Cardiac fibroblast (primary cell): ENCODE measurements around the gene TENM4.

ENCODE experiments used
- DNase-seq, 2 donors: peaks; one replicate each; pipeline versions ENCODE4 v3.0.0 to v3.0.0-alpha.2; 2010; ENCODE audit warnings: low read depth in 2 of 2
- H3K4me3 ChIP-seq, 2 donors: replicated peaks in 1 of 2; 1 replicate in 1 of 2; 2 replicates in 1 of 2; pipeline ENCODE4 v1.5.1; 2011; ENCODE audit warnings: low read depth in 2 of 2, low read length in 2 of 2, mild to moderate bottlenecking in 2 of 2, moderate library complexity in 1 of 2
- CTCF ChIP-seq: IDR thresholded peaks from one replicate; pipeline ENCODE4 v1.5.1; 2011; ENCODE audit warnings: low read depth, mild to moderate bottlenecking, low read length, inconsistent platforms

The TENM4 gene

GRCh38 chr11:78812513-78813293 is 628.1 kb downstream of the TENM4 start:
- no peak overlapping the region for H3K4me3 ChIP-seq
- no peak for TF ChIP-seq CTCF
- DNase-seq: no peak

DNA sequence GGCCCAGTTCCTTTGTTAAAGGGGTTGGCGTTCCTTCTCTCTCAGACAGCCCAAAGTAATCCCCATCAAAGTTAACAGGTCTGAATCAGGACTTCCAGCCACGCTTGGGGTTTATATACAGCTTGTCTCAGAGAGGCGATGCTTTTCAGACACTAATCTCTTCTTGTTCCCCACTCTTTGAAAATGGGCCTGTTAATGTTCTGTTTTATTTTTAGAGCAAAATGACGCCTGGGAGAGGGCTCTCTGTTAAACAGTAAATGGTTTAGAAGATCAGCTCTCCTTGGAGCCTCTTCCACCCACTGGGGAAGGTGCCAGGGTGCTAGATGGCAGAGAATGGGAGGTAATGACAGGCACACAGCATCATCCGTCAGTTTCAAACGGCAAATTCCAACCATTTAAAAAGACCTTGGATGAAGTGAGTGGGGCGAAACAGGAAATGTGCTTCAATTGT is 630.2 kb downstream of the TENM4 start:
- no peak overlapping the region for H3K4me3 ChIP-seq
- DNase-seq: no peak
- no peak for TF ChIP-seq CTCF

- TF ChIP-seq CTCF: no peak
- no peak overlapping the region for H3K4me3 ChIP-seq
- peak in 1 of 2 donors; percentile 29 for DNase-seq
Measured at GRCh38 chr11:78809931-78810541, 630.8 kb downstream of the TENM4 start.

DNA sequence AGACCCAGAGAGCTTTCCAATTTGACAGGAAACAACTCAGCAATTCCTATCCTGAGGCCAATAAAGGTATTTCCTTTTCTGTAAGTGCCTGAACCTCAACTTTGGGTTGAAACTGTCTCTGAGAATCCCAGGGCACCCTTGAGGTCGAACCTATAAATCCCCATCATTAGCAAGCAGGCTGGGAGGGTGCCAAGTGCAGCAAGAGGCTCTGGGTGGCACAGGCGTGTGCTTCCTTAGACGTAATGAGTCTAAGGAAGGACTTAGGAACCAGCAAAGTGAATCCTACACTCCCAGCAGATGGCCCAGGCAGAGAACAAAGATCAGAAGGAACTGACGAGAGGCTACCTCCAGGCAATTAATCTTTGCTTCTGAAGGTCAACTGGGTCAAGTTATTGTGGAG is 631.9 kb downstream of the TENM4 start:
- H3K4me3 ChIP-seq: no peak overlapping the region
- no peak for TF ChIP-seq CTCF
- no peak for DNase-seq

GRCh38 chr11:78807351-78807750 is 633.5 kb downstream of the TENM4 start:
- H3K4me3 ChIP-seq: no peak overlapping the region
- TF ChIP-seq CTCF: no peak
- no peak for DNase-seq

- TF ChIP-seq CTCF: no peak
- DNase-seq: peak; percentile 48 to 49
- H3K4me3 ChIP-seq: no peak overlapping the region
Measured at GRCh38 chr11:78806214-78807004, 634.4 kb downstream of the TENM4 start.
